IMR-90 (cell line): ENCODE data around the gene ZNFX1. TPM values are rescaled to one million over a fixed set of nuclear protein-coding genes. Genes with fewer than 3 reads are reported as not detected.

Source experiments
- ATAC-seq: fragments of 200-7000 bp; cut with Tn5 transposase; 2 replicates; pipeline ENCODE4 v1.9.1; 2020; ENCODE audit warnings: low read depth, mild to moderate bottlenecking, moderate library complexity
- BruUV-seq: library from RNA; stranded (reverse); fragments of 400-500 nt; replicated peaks from 2 replicates; lab custom pipeline; 2021; lab: Mats Ljungman, UMichigan
- CTCF ChIA-PET: fragments of 300-600 bp; formaldehyde crosslinking; extraction: SDS; loops from one replicate; lab custom pipeline; 2021; ENCODE audit warnings: antibody characterized with exemption; lab: Yijun Ruan, JAX
- POLR2A ChIA-PET: fragments of 300-600 bp; sonication (Branson Sonifier 250); formaldehyde crosslinking; loops from one replicate; lab custom pipeline; 2022; ENCODE audit warnings: antibody characterized with exemption; ENCODE audit not compliant: unreplicated experiment; lab: Charles Lee
- DNase-seq: peaks from one replicate; pipeline ENCODE4 v3.0.0; 2013
- H2AFZ ChIP-seq: replicated peaks from 2 replicates; pipeline ENCODE3; 2013; ENCODE audit warnings: low read length, mild to moderate bottlenecking; ENCODE audit not compliant: poor library complexity
- H2AK5ac ChIP-seq: 2 replicates; pipeline ENCODE4 v1.6.1; 2013; ENCODE audit warnings: low read depth, low read length, inconsistent platforms
- H2AK9ac ChIP-seq: replicated peaks from 2 replicates; pipeline ENCODE3; 2013; ENCODE audit warnings: mild to moderate bottlenecking, low read depth, low read length, moderate library complexity; ENCODE audit not compliant: poor library complexity
- H2BK120ac ChIP-seq: 2 replicates; pipeline ENCODE4 v1.6.1; 2013; ENCODE audit warnings: low read depth, low read length, inconsistent platforms
- H2BK15ac ChIP-seq: 3 replicates; pipeline ENCODE4 v1.6.1; 2013; ENCODE audit warnings: low read depth, low read length, inconsistent platforms
- H2BK20ac ChIP-seq: 2 replicates; pipeline ENCODE4 v1.6.1; 2013; ENCODE audit warnings: low read depth, mild to moderate bottlenecking, inconsistent platforms, low read length, moderate library complexity
- H2BK5ac ChIP-seq: 2 replicates; pipeline ENCODE4 v1.6.1; 2013; ENCODE audit warnings: mild to moderate bottlenecking, low read depth, low read length, inconsistent platforms; ENCODE audit not compliant: poor library complexity, severe bottlenecking
- H3K14ac ChIP-seq: replicated peaks from 2 replicates; pipeline ENCODE4 v1.6.1; 2013; ENCODE audit warnings: low read depth, low read length, inconsistent platforms
- H3K18ac ChIP-seq: 2 replicates; pipeline ENCODE4 v1.6.1; 2013; ENCODE audit warnings: low read depth, low read length, control low read depth
- H3K23ac ChIP-seq: 2 replicates; pipeline ENCODE4 v1.6.1; 2013; ENCODE audit warnings: low read depth, low read length, inconsistent platforms
- H3K27ac ChIP-seq: 2 replicates; pipeline ENCODE4 v1.5.1; 2013; ENCODE audit warnings: mild to moderate bottlenecking, control low read depth, low read length; ENCODE audit not compliant: insufficient read depth
- H3K27me3 ChIP-seq: 2 replicates; pipeline ENCODE4 v1.6.1; 2013; ENCODE audit warnings: low read length; ENCODE audit not compliant: control insufficient read depth, insufficient read depth
- H3K36me3 ChIP-seq: 2 replicates; pipeline ENCODE4 v1.6.1; 2013; ENCODE audit warnings: low read length, mixed read lengths; ENCODE audit not compliant: control insufficient read depth, insufficient read depth
- H3K4ac ChIP-seq: 2 replicates; pipeline ENCODE4 v1.6.1; 2013; ENCODE audit warnings: low read depth, low read length, inconsistent platforms
- H3K4me1 ChIP-seq: 2 replicates; pipeline ENCODE4 v1.6.1; 2013; ENCODE audit warnings: low read length, mixed read lengths; ENCODE audit not compliant: control insufficient read depth, insufficient read depth
- H3K4me2 ChIP-seq: 2 replicates; pipeline ENCODE4 v1.6.1; 2013; ENCODE audit warnings: low read depth, mild to moderate bottlenecking, control low read depth, low read length, moderate library complexity
- H3K4me3 ChIP-seq: 2 replicates; pipeline ENCODE4 v1.5.1; 2013; ENCODE audit warnings: low read depth, mild to moderate bottlenecking, control low read depth, low read length, moderate library complexity; ENCODE audit not compliant: insufficient read depth
- H3K56ac ChIP-seq: 2 replicates; pipeline ENCODE4 v1.6.1; 2013; ENCODE audit warnings: low read length, inconsistent platforms; ENCODE audit not compliant: insufficient read depth; ENCODE audit errors: extremely low read depth
- H3K79me1 ChIP-seq, 2 experiments: 2 replicates each; pipeline ENCODE4 v1.6.1; 2013; ENCODE audit warnings: low read length in 2 of 2, inconsistent platforms in 1 of 2, low read depth in 1 of 2
- H3K9ac ChIP-seq: 2 replicates; pipeline ENCODE4 v1.6.1; 2013; ENCODE audit warnings: low read depth, low read length, control low read depth
- H3K9me1 ChIP-seq: 2 replicates; pipeline ENCODE4 v1.6.1; 2013; ENCODE audit warnings: low read length, inconsistent platforms; ENCODE audit not compliant: insufficient read depth
- H3K9me3 ChIP-seq: 2 replicates; pipeline ENCODE4 v1.6.1; 2013; ENCODE audit warnings: low read length; ENCODE audit not compliant: control insufficient read depth, insufficient read depth
- H4K20me1 ChIP-seq: 2 replicates; pipeline ENCODE4 v1.6.1; 2013; ENCODE audit warnings: low read length, inconsistent platforms; ENCODE audit not compliant: insufficient read depth
- H4K5ac ChIP-seq: 2 replicates; pipeline ENCODE4 v1.6.1; 2013; ENCODE audit warnings: mild to moderate bottlenecking, low read depth, low read length, control low read depth
- H4K8ac ChIP-seq, 2 experiments: 2 replicates each; pipeline ENCODE4 v1.6.1; 2013; ENCODE audit warnings: low read depth in 2 of 2, low read length in 2 of 2, control low read depth in 1 of 2, inconsistent platforms in 1 of 2
- H4K91ac ChIP-seq: 2 replicates; pipeline ENCODE4 v1.6.1; 2013; ENCODE audit warnings: low read depth, low read length, inconsistent platforms; ENCODE audit not compliant: insufficient read depth
- BHLHE40 ChIP-seq: fragments of 150-350 bp; IDR thresholded peaks from 2 replicates; pipeline ENCODE4 v1.6.1; 2016; ENCODE audit warnings: mild to moderate bottlenecking, low read depth, low read length
- CHD1 ChIP-seq: IDR thresholded peaks from 2 replicates; pipeline ENCODE4 v1.6.1; 2012; ENCODE audit warnings: low read depth, low read length, improper control_type of control experiment
- FOS ChIP-seq: fragments of 150-350 bp; IDR thresholded peaks from 2 replicates; pipeline ENCODE4 v1.6.1; 2016; ENCODE audit warnings: low read depth, low read length
- MAFK ChIP-seq: IDR thresholded peaks from 2 replicates; pipeline ENCODE4 v1.6.1; 2012; ENCODE audit warnings: low read depth, low read length, improper control_type of control experiment
- MAZ ChIP-seq: IDR thresholded peaks from 2 replicates; pipeline ENCODE4 v1.6.1; 2012; ENCODE audit warnings: low read depth, mild to moderate bottlenecking, low read length, improper control_type of control experiment, moderate library complexity, borderline replicate concordance
- MXI1 ChIP-seq: IDR thresholded peaks from 2 replicates; pipeline ENCODE4 v1.6.1; 2012; ENCODE audit warnings: low read depth, mild to moderate bottlenecking, low read length, moderate library complexity, borderline replicate concordance
- NFE2L2 ChIP-seq: fragments of 150-350 bp; IDR thresholded peaks from 2 replicates; pipeline ENCODE4 v1.6.1; 2016; ENCODE audit warnings: low read depth, mild to moderate bottlenecking, low read length
- POLR2A ChIP-seq: IDR thresholded peaks from 2 replicates; pipeline ENCODE4 v1.6.1; 2012; ENCODE audit warnings: mild to moderate bottlenecking, low read depth, low read length
- RAD21 ChIP-seq: IDR thresholded peaks from 2 replicates; pipeline ENCODE4 v1.6.1; 2012; ENCODE audit warnings: low read length, improper control_type of control experiment
- RCOR1 ChIP-seq: IDR thresholded peaks from 2 replicates; pipeline ENCODE4 v1.6.1; 2012; ENCODE audit warnings: mild to moderate bottlenecking, low read length, improper control_type of control experiment; ENCODE audit not compliant: insufficient replicate concordance
- RFX5 ChIP-seq: IDR thresholded peaks from 2 replicates; pipeline ENCODE4 v1.8.0; 2012; ENCODE audit warnings: low read depth, mild to moderate bottlenecking, low read length, moderate library complexity
- SMC3 ChIP-seq: fragments of 150-350 bp; IDR thresholded peaks from 2 replicates; pipeline ENCODE4 v1.6.1; 2016; ENCODE audit warnings: low read depth, mild to moderate bottlenecking, antibody characterized with exemption, low read length, moderate library complexity
- WGBS, 2 experiments: methylation state at CpG; one replicate each; pipeline versions ENCODE4 v1.1.5 to v1.1.7; 2013; ENCODE audit warnings: missing lambda C conversion rate in 2 of 2; ENCODE audit not compliant: insufficient read length in 1 of 2; ENCODE audit errors: extremely low coverage in 2 of 2; 5-methylcytosine and 5-hydroxymethylcytosine counted together
- dilution Hi-C: fragments of 300-500 bp; cut with HindIII; formaldehyde crosslinking; loops from one replicate; pipeline ENCODE4 v1.14.3; 2018; ENCODE audit warnings: low sequenced_read_pairs; ENCODE audit not compliant: unreplicated experiment
- in situ Hi-C: fragments of 300-500 bp; cut with MboI; formaldehyde crosslinking; loops from 3 replicates; pipeline ENCODE4 v1.14.3; 2019; ENCODE audit warnings: low sequenced_read_pairs, inconsistent platforms, mixed read lengths
- intact Hi-C: fragments of 100-400 bp; cut with micrococcal nuclease; formaldehyde crosslinking; loops from 2 replicates; pipeline ENCODE4 v1.10.0; 2022
- polyA plus RNA-seq, 3 experiments: library from polyadenylated mRNA; depleted of rRNA; stranded (reverse); fragments of >200 nt; gene quantifications; 2 replicates each; pipeline ENCODE4 v1.2.3, GENCODE V29; 2012; ENCODE audit warnings: low replicate concordance in 1 of 3
- total RNA-seq: library from RNA; depleted of rRNA; stranded (reverse); fragments of >200 nt; gene quantifications from 2 replicates; pipeline ENCODE4 v1.2.3, GENCODE V29; 2012
- TF ChIP-seq, protein P1 (sequence below): conservative IDR thresholded peaks from 2 replicates; pipeline ENCODE4 v1.5.1; 2012; ENCODE audit warnings: mild to moderate bottlenecking, low read depth, low read length, improper control_type of control experiment
- TF ChIP-seq, protein P2 (sequence below): fragments of 150-350 bp; IDR thresholded peaks from 2 replicates; pipeline ENCODE4 v1.6.1; 2017; ENCODE audit warnings: mild to moderate bottlenecking, antibody characterized with exemption, low read length, low read depth
- TF ChIP-seq, protein P3 (sequence below): fragments of 150-350 bp; IDR thresholded peaks from 2 replicates; pipeline ENCODE4 v1.6.1; 2016; ENCODE audit warnings: low read depth, mild to moderate bottlenecking, low read length, moderate library complexity, borderline replicate concordance

Gene ZNFX1
- total and polyA plus RNA-seq, 2 of the 4 experiments (the other 2 are of a cell fraction), result 10.9 to 60.9 TPM

DNA sequence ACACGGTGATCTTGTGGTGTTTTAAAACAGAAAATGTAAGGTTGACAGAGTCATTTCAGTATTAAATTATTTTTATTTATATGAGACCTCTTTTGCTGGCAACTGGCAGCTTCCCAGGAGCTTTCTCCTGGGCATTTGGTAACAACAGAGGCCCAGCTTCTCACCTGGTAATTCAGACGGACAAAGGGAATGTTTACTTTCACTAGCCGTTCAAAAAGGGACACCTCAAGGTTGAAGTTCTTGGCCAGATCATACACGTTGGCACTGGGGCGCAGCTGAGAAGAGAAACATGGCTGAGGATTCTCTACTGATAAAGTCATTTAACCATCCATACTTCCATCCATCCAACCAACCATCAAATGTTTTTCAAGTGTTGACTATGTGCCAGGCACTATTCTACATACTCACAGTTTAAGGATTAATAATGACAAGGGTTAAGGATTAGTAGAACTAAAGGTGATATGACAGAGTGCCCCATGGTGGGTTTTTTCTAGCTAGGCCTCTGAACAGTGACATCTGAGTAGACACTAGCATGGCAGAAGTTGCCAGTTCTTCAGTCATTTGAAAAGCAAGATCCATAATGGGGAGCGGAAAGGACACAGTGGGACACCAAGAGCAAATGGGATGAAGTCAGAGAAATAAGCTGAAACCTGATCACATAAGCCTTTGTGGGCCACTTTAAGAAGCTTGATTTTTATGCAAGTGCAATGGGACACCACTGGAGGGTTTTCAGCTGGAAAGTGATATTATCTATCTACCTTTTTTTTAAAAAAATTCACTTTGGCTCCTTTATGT, 25.1 kb downstream of the ZNFX1 start:
- DNase-seq (no peak), ATAC-seq (no peak)
- Histone ChIP-seq H3K23ac (no peak overlapping the region), H2AK5ac (no peak overlapping the region), H3K14ac (no peak overlapping the region), H3K9me1 (0 out of 2 replicates have a peak, but pooled peaks cover 3% of the 10 kb centered on the region), H3K56ac (no peak overlapping the region), H3K36me3 (peaks cover 70% of the 10 kb centered on the region), H3K18ac (no peak overlapping the region), H3K79me1 (peaks cover 10 to 30% of the 10 kb centered on the region in 2 experiments), H3K4me3 (no peak overlapping the region), H2BK15ac (no peak overlapping the region), H2BK120ac (no peak overlapping the region), H4K8ac (no peak overlapping the region), H4K5ac (no peak overlapping the region), H3K4me1 (no peaks in the 10 kb centered on the region), H2BK5ac (no peak overlapping the region), H3K4me2 (no peak overlapping the region), H3K9ac (no peak overlapping the region), H4K91ac (no peak overlapping the region), H3K27me3 (no peaks in the 10 kb centered on the region), H2AK9ac (no peak overlapping the region), H4K20me1 (no peaks in the 10 kb centered on the region), H3K9me3 (no peaks in the 10 kb centered on the region), H3K27ac (no peak overlapping the region), H2BK20ac (no peak overlapping the region), H3K4ac (no peak overlapping the region), H2AFZ (no peak overlapping the region)
- intact Hi-C loops, result no loop called here
- dilution Hi-C loops, result no loop called here
- in situ Hi-C loops, result no loop called here
- BruUV-seq, result no TSS peak
- WGBS, 2 experiments, result 90% methylated on average over 3 of the region's 6 CpGs; no CpG with 5 or more reads in 1 of the 2 experiments
- ChIA-PET POLR2A (interaction anchor here (0.6 kb wide), 1 partner anchor 11 kb away, joined by 3 read pairs; no protein-coding TSS in a partner anchor), CTCF (no interaction called here)
- TF ChIP-seq RCOR1, result no peak
- no peak for TF ChIP-seq RFX5
- TF ChIP-seq RAD21, result no peak
- TF ChIP-seq POLR2A, result no peak
- TF ChIP-seq MXI1, result no peak
- no peak for TF ChIP-seq MAZ
- TF ChIP-seq BHLHE40, result no peak
- TF ChIP-seq, protein P1, sequence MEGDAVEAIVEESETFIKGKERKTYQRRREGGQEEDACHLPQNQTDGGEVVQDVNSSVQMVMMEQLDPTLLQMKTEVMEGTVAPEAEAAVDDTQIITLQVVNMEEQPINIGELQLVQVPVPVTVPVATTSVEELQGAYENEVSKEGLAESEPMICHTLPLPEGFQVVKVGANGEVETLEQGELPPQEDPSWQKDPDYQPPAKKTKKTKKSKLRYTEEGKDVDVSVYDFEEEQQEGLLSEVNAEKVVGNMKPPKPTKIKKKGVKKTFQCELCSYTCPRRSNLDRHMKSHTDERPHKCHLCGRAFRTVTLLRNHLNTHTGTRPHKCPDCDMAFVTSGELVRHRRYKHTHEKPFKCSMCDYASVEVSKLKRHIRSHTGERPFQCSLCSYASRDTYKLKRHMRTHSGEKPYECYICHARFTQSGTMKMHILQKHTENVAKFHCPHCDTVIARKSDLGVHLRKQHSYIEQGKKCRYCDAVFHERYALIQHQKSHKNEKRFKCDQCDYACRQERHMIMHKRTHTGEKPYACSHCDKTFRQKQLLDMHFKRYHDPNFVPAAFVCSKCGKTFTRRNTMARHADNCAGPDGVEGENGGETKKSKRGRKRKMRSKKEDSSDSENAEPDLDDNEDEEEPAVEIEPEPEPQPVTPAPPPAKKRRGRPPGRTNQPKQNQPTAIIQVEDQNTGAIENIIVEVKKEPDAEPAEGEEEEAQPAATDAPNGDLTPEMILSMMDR, result no peak
- TF ChIP-seq, protein P2, sequence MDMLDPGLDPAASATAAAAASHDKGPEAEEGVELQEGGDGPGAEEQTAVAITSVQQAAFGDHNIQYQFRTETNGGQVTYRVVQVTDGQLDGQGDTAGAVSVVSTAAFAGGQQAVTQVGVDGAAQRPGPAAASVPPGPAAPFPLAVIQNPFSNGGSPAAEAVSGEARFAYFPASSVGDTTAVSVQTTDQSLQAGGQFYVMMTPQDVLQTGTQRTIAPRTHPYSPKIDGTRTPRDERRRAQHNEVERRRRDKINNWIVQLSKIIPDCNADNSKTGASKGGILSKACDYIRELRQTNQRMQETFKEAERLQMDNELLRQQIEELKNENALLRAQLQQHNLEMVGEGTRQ, result no peak
- no peak for TF ChIP-seq NFE2L2
- TF ChIP-seq SMC3, result no peak
- TF ChIP-seq FOS, result no peak
- TF ChIP-seq CHD1, result no peak
- TF ChIP-seq, protein P3, sequence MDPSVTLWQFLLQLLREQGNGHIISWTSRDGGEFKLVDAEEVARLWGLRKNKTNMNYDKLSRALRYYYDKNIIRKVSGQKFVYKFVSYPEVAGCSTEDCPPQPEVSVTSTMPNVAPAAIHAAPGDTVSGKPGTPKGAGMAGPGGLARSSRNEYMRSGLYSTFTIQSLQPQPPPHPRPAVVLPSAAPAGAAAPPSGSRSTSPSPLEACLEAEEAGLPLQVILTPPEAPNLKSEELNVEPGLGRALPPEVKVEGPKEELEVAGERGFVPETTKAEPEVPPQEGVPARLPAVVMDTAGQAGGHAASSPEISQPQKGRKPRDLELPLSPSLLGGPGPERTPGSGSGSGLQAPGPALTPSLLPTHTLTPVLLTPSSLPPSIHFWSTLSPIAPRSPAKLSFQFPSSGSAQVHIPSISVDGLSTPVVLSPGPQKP, result no peak
- TF ChIP-seq MAFK, result no peak
